CD4-positive, alpha-beta memory T cell (primary cell): ENCODE data around the gene MYO19. TPM values are rescaled to one million over a fixed set of nuclear protein-coding genes. Genes with fewer than 3 reads are reported as not detected.
"Not testable (repeated sequence)": the region's sequence is repeated elsewhere in the genome, so short reads cannot be mapped to it uniquely, and the experiment has no call there.

ENCODE experiments used
- CTCF ChIA-PET: fragments of 350-600 bp; sonication (Branson Sonifier 250); formaldehyde crosslinking; loops from one replicate; lab custom pipeline; 2021; ENCODE audit warnings: inconsistent platforms; ENCODE audit not compliant: partially characterized antibody; lab: Charles Lee
- POLR2A ChIA-PET: fragments of 350-600 bp; sonication (Branson Sonifier 250); formaldehyde crosslinking; loops from one replicate; lab custom pipeline; 2021; ENCODE audit not compliant: partially characterized antibody; lab: Charles Lee
- DNase-seq, 5 donors: peaks; one replicate each; pipeline versions ENCODE4 v3.0.0 to v3.0.0-alpha.2; 2020 to 2022; ENCODE audit warnings: mixed read lengths in 1 of 5
- H3K27ac ChIP-seq: one replicate; pipeline ENCODE4 v1.7.0; 2013; ENCODE audit warnings: low read depth, low read length
- H3K27me3 ChIP-seq: 2 replicates; pipeline ENCODE4 v1.7.0; 2013; ENCODE audit warnings: mild to moderate bottlenecking, low read length, moderate library complexity; ENCODE audit not compliant: insufficient read depth
- H3K36me3 ChIP-seq: 2 replicates; pipeline ENCODE4 v1.7.0; 2013; ENCODE audit warnings: mild to moderate bottlenecking, low read length, moderate library complexity; ENCODE audit not compliant: insufficient read depth
- H3K4me1 ChIP-seq: 2 replicates; pipeline ENCODE4 v1.7.0; 2013; ENCODE audit warnings: mild to moderate bottlenecking, low read length, moderate library complexity; ENCODE audit not compliant: insufficient read depth
- H3K4me3 ChIP-seq, 2 donors: one replicate each; pipeline ENCODE4 v1.7.0; 2013; ENCODE audit warnings: low read length in 2 of 2, mild to moderate bottlenecking in 1 of 2
- H3K9me3 ChIP-seq, 2 donors: one replicate each; pipeline ENCODE4 v1.7.0; 2013; ENCODE audit warnings: low read length in 2 of 2, control low read depth in 1 of 2; ENCODE audit not compliant: control insufficient read depth in 1 of 2
- H3K27ac Mint-ChIP-seq, 7 donors: one replicate each; pipeline ENCODE4 v1.8.0; 2020 to 2021; ENCODE audit warnings: mixed read lengths in 7 of 7, mild to moderate bottlenecking in 6 of 7, inconsistent platforms in 3 of 7, moderate library complexity in 3 of 7
- H3K27me3 Mint-ChIP-seq, 2 donors: one replicate each; pipeline ENCODE4 v1.8.0; 2020 to 2021; ENCODE audit warnings: mixed read lengths in 2 of 2
- H3K36me3 Mint-ChIP-seq, 2 donors: one replicate each; pipeline ENCODE4 v1.8.0; 2020 to 2021; ENCODE audit warnings: mixed read lengths in 2 of 2, inconsistent platforms in 1 of 2, mild to moderate bottlenecking in 1 of 2
- H3K4me1 Mint-ChIP-seq, 4 donors: one replicate each; pipeline ENCODE4 v1.8.0; 2020 to 2021; ENCODE audit warnings: mixed read lengths in 4 of 4, mild to moderate bottlenecking in 1 of 4
- H3K4me3 Mint-ChIP-seq, 8 donors: one replicate each; pipeline ENCODE4 v1.8.0; 2020 to 2021; ENCODE audit warnings: mixed read lengths in 8 of 8, mild to moderate bottlenecking in 7 of 8, moderate library complexity in 6 of 8, inconsistent platforms in 3 of 8
- H3K9me3 Mint-ChIP-seq, 8 donors: one replicate each; pipeline ENCODE4 v1.8.0; 2020 to 2021; ENCODE audit warnings: mixed read lengths in 8 of 8, mild to moderate bottlenecking in 5 of 8, inconsistent platforms in 3 of 8, moderate library complexity in 1 of 8
- intact Hi-C: fragments of 100-400 bp; cut with micrococcal nuclease; formaldehyde crosslinking; loops from one replicate; pipeline ENCODE4 v1.15.1; 2023
- polyA plus RNA-seq, 2 donors: library from polyadenylated mRNA; unstranded; fragments of 300-500 nt; fragmentation: Illumina TruSeq; gene quantifications; one replicate each; pipeline ENCODE4 v1.2.3, GENCODE V29; 2021
- total RNA-seq, 2 experiments: library from RNA; stranded (reverse); gene quantifications; one replicate each; pipeline ENCODE4 v1.2.3, GENCODE V29; 2021

Gene MYO19
- total and polyA plus RNA-seq, 4 experiments from 2014 or later = 4.7 to 85.8 (median 43.3) TPM

GRCh38 chr17:36460265-36460937, 74.3 kb downstream of the MYO19 start:
- no peaks in the 10 kb centered on the region for H3K4me1 Mint-ChIP-seq
- DNase-seq = no peak
- H3K27me3 ChIP-seq = peaks cover 4% of the 10 kb centered on the region
- ChIA-PET CTCF (no interaction called here), POLR2A (no interaction called here)
- H3K27ac Mint-ChIP-seq = peak overlapping the region in 1 of 7 donors; percentile 13
- H3K36me3 Mint-ChIP-seq = no peaks in the 10 kb centered on the region
- no peaks in the 10 kb centered on the region for H3K36me3 ChIP-seq
- peaks cover 31 to 35% of the 10 kb centered on the region in 2 donors for H3K27me3 Mint-ChIP-seq
- H3K4me3 Mint-ChIP-seq = no peak overlapping the region
- H3K9me3 ChIP-seq = no peaks in the 10 kb centered on the region
- H3K4me3 ChIP-seq = no peak overlapping the region
- no peak overlapping the region for H3K27ac ChIP-seq
- no peaks in the 10 kb centered on the region for H3K4me1 ChIP-seq
- intact Hi-C loops = no loop called here
- H3K9me3 Mint-ChIP-seq = peaks cover 0 to 3% (median 0%) of the 10 kb centered on the region in 8 donors

GRCh38 chr17:36459601-36460000, 75.1 kb downstream of the MYO19 start:
- Mint-ChIP-seq H3K9me3 (peaks cover 0 to 3% (median 0%) of the 10 kb centered on the region in 8 donors), H3K36me3 (no peaks in the 10 kb centered on the region), H3K4me1 (no peaks in the 10 kb centered on the region), H3K27me3 (peaks cover 25 to 29% of the 10 kb centered on the region in 2 donors), H3K4me3 (no peak overlapping the region), H3K27ac (no peak overlapping the region)
- H3K36me3 ChIP-seq = no peaks in the 10 kb centered on the region
- no peak overlapping the region for H3K27ac ChIP-seq
- H3K9me3 ChIP-seq = no peaks in the 10 kb centered on the region
- intact Hi-C loops = no loop called here
- ChIA-PET CTCF (no interaction called here), POLR2A (no interaction called here)
- DNase-seq = no peak
- no peak overlapping the region for H3K4me3 ChIP-seq
- no peaks in the 10 kb centered on the region for H3K4me1 ChIP-seq
- peaks cover 4% of the 10 kb centered on the region for H3K27me3 ChIP-seq

- intact Hi-C loops = no loop called here
- CTCF ChIA-PET = no interaction called here
These were observed 75.6 kb downstream of the MYO19 start for GRCh38 chr17:36459045-36459444.

GRCh38 chr17:36457701-36458100, 77.0 kb downstream of the MYO19 start:
- H3K36me3 ChIP-seq, H3K4me3 ChIP-seq, H3K27ac ChIP-seq, intact Hi-C loops, H3K36me3 Mint-ChIP-seq, H3K4me1 ChIP-seq, DNase-seq, H3K27ac Mint-ChIP-seq, H3K9me3 ChIP-seq, CTCF ChIA-PET, H3K9me3 Mint-ChIP-seq, H3K4me3 Mint-ChIP-seq, H3K4me1 Mint-ChIP-seq, H3K27me3 ChIP-seq: not testable (repeated sequence)
- H3K27me3 Mint-ChIP-seq = peaks cover 17 to 21% of the 10 kb centered on the region in 2 donors
- POLR2A ChIA-PET = interaction anchor here (0.7 kb wide), 1 partner anchor 28 kb away, joined by 4 read pairs; no protein-coding TSS in a partner anchor

More at GRCh38 chr17:36459045-36459444, 75.6 kb downstream of the MYO19 start:
- no peak overlapping the region for H3K4me3 Mint-ChIP-seq
- H3K9me3 Mint-ChIP-seq = peaks cover 0 to 3% (median 0%) of the 10 kb centered on the region in 8 donors
- H3K36me3 ChIP-seq = no peaks in the 10 kb centered on the region
- H3K9me3 ChIP-seq = no peaks in the 10 kb centered on the region
- H3K27me3 ChIP-seq = peaks cover 4% of the 10 kb centered on the region
- H3K36me3 Mint-ChIP-seq = no peaks in the 10 kb centered on the region
- no peak for DNase-seq
- H3K4me3 ChIP-seq = no peak overlapping the region
- H3K27ac ChIP-seq = no peak overlapping the region
- no peaks in the 10 kb centered on the region for H3K4me1 Mint-ChIP-seq
- H3K27ac Mint-ChIP-seq = no peak overlapping the region
- POLR2A ChIA-PET = no interaction called here
- no peaks in the 10 kb centered on the region for H3K4me1 ChIP-seq
- peaks cover 23 to 29% of the 10 kb centered on the region in 2 donors for H3K27me3 Mint-ChIP-seq

GRCh38 chr17:36452888-36453287, 81.8 kb downstream of the MYO19 start:
- H3K36me3 Mint-ChIP-seq, H3K9me3 ChIP-seq, H3K27me3 ChIP-seq, H3K36me3 ChIP-seq, H3K27me3 Mint-ChIP-seq, H3K4me1 Mint-ChIP-seq, H3K27ac Mint-ChIP-seq, H3K4me3 ChIP-seq, H3K9me3 Mint-ChIP-seq, DNase-seq, POLR2A ChIA-PET, H3K4me1 ChIP-seq, H3K4me3 Mint-ChIP-seq, intact Hi-C loops, H3K27ac ChIP-seq, CTCF ChIA-PET: not testable (repeated sequence)

- H3K27me3 Mint-ChIP-seq, H3K4me1 ChIP-seq, DNase-seq, H3K4me3 Mint-ChIP-seq, H3K4me3 ChIP-seq, H3K36me3 Mint-ChIP-seq, H3K9me3 Mint-ChIP-seq, H3K4me1 Mint-ChIP-seq, H3K36me3 ChIP-seq, H3K27ac ChIP-seq, H3K27ac Mint-ChIP-seq, CTCF ChIA-PET, POLR2A ChIA-PET, intact Hi-C loops, H3K9me3 ChIP-seq, H3K27me3 ChIP-seq: not testable (repeated sequence)
These were observed 84.7 kb downstream of the MYO19 start for GRCh38 chr17:36449997-36450396.
